Activated gamma-delta T cell treated with anti-CD3 and anti-CD28 coated beads, Interleukin-2, amount 50 U/mL, for 16 hours (primary cell): ENCODE results near the gene NOM1.

Experiments used
- DNase-seq: peaks from one replicate; pipeline ENCODE4 v3.0.0-alpha.2; 2020; ENCODE audit warnings: low read depth

NOM1 gene

GRCh38 chr7:156984174-156984891 lies 34.8 kb downstream of the NOM1 start:
- DNase-seq: no peak

GRCh38 chr7:156985101-156985992 lies 35.8 kb downstream of the NOM1 start:
- DNase-seq: no peak

- no peak for DNase-seq
Measured at GRCh38 chr7:156986378-156986777, 36.9 kb downstream of the NOM1 start.

GRCh38 chr7:156988343-156989185 lies 39.1 kb downstream of the NOM1 start:
- no peak for DNase-seq

GRCh38 chr7:156989766-156990535 lies 40.4 kb downstream of the NOM1 start:
- no peak for DNase-seq

- DNase-seq: no peak
Measured at GRCh38 chr7:156993021-156993924, 43.8 kb downstream of the NOM1 start.

- no peak for DNase-seq
Measured at GRCh38 chr7:156993925-156994235, 44.4 kb downstream of the NOM1 start.

- DNase-seq: no peak
Measured at GRCh38 chr7:156994417-156994816, 44.9 kb downstream of the NOM1 start.

GRCh38 chr7:156998988-156999957 lies 49.8 kb downstream of the NOM1 start:
- DNase-seq: no peak

GRCh38 chr7:156999958-157000726 lies 50.6 kb downstream of the NOM1 start:
- no peak for DNase-seq

GRCh38 chr7:157000741-157001653 lies 51.5 kb downstream of the NOM1 start:
- DNase-seq: no peak

GRCh38 chr7:157001920-157002818 lies 52.7 kb downstream of the NOM1 start:
- no peak for DNase-seq

- DNase-seq: no peak
Measured at GRCh38 chr7:157002819-157003421, 53.4 kb downstream of the NOM1 start.

GRCh38 chr7:157003445-157003755 lies 53.9 kb downstream of the NOM1 start:
- no peak for DNase-seq

- DNase-seq: no peak
Measured at GRCh38 chr7:157003756-157004520, 54.4 kb downstream of the NOM1 start.
